Parathyroid adenoma (tissue), 2 donors: ENCODE results near the gene NELL2.

ENCODE experiments used
- H2AFZ ChIP-seq: fragments of 300-600 bp; sonication (generic); one replicate; pipeline ENCODE4 v1.7.0; 2017; ENCODE audit warnings: antibody characterized with exemption, mild to moderate bottlenecking
- H3K27ac ChIP-seq: fragments of 300-600 bp; sonication (generic); one replicate; pipeline ENCODE4 v1.7.0; 2017
- H3K27me3 ChIP-seq: fragments of 300-600 bp; sonication (generic); one replicate; pipeline ENCODE4 v1.7.0; 2017; ENCODE audit warnings: low read length; ENCODE audit not compliant: control insufficient read depth, insufficient read depth
- H3K36me3 ChIP-seq: fragments of 300-600 bp; sonication (generic); one replicate; pipeline ENCODE4 v1.7.0; 2017; ENCODE audit warnings: low read length; ENCODE audit not compliant: control insufficient read depth, insufficient read depth
- H3K4me1 ChIP-seq: fragments of 300-600 bp; sonication (generic); one replicate; pipeline ENCODE4 v1.7.0; 2017; ENCODE audit warnings: control low read depth
- H3K4me2 ChIP-seq: fragments of 300-600 bp; sonication (generic); one replicate; pipeline ENCODE4 v1.7.0; 2017; ENCODE audit warnings: low read length
- H3K4me3 ChIP-seq: fragments of 300-600 bp; sonication (generic); one replicate; pipeline ENCODE4 v1.7.0; 2017; ENCODE audit warnings: low read depth, low read length
- H3K79me2 ChIP-seq: fragments of 300-600 bp; sonication (generic); one replicate; pipeline ENCODE4 v1.7.0; 2017; ENCODE audit warnings: control low read depth
- H3K9ac ChIP-seq: fragments of 300-600 bp; sonication (generic); one replicate; pipeline ENCODE4 v1.7.0; 2017; ENCODE audit warnings: mild to moderate bottlenecking
- H3K9me3 ChIP-seq: fragments of 300-600 bp; sonication (generic); one replicate; pipeline ENCODE4 v1.7.0; 2017; ENCODE audit warnings: low read length; ENCODE audit not compliant: control insufficient read depth
- CTCF ChIP-seq: fragments of 300-600 bp; sonication (generic); IDR thresholded peaks from one replicate; pipeline ENCODE4 v1.7.0; 2017; ENCODE audit warnings: antibody characterized with exemption, mild to moderate bottlenecking
- donor health status: primary hyperparathyroidism.

Gene NELL2

DNA sequence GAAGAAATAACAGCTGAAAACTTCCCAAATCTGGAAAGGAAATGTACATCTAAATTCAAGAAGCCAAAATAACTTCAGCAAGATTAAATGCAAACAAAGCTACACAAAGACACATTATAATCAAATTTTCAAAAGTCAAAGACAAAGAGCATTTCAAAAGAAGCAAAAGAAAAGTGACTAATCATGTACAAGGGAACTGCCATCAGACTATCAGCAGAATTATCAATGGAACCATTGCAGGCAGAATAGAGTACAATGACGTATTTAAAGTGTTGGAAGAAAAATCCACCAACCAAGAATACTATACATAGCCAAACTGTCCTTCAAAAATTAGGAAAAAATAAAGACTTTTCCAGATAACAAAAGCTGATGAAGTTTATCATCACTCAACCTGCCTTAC is 147.5 kb downstream of the NELL2 start:
- no peak overlapping the region for H3K27ac ChIP-seq
- H3K9ac ChIP-seq = no peak overlapping the region
- no peak for TF ChIP-seq CTCF
- H3K79me2 ChIP-seq = no peaks in the 10 kb centered on the region
- no peak overlapping the region for H3K4me3 ChIP-seq
- no peaks in the 10 kb centered on the region for H3K4me1 ChIP-seq
- no peaks in the 10 kb centered on the region for H3K36me3 ChIP-seq
- no peak overlapping the region for H3K4me2 ChIP-seq
- H3K27me3 ChIP-seq = no peaks in the 10 kb centered on the region
- no peak overlapping the region for H2AFZ ChIP-seq
- peaks cover 6% of the 10 kb centered on the region for H3K9me3 ChIP-seq

GRCh38 chr12:44720265-44720664 is 155.8 kb downstream of the NELL2 start:
- Histone ChIP-seq H3K9me3 (no peaks in the 10 kb centered on the region), H3K9ac (no peak overlapping the region), H2AFZ (no peak overlapping the region), H3K4me1 (no peaks in the 10 kb centered on the region), H3K79me2 (no peaks in the 10 kb centered on the region), H3K27me3 (no peaks in the 10 kb centered on the region), H3K36me3 (no peaks in the 10 kb centered on the region), H3K27ac (no peak overlapping the region), H3K4me2 (no peak overlapping the region), H3K4me3 (no peak overlapping the region)
- TF ChIP-seq CTCF = no peak

DNA sequence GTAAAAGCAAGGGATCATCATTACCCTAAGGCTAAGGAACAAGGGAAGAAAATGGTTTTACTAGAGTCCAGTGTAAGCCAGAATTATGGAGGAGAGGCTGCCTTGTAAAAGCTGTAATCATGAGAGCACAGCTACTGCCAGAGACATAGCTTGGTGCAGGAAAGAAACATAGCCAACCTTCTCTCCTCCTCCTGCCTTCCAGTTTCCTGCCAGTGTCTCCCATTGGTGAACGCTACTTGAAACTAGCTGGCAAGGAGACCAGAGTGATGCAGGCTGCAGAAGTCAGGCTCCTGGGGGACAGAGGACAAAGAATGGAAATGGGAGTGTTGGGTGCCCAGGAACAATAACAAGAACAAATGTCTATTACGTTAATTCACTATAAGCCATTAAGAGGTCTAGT is 158.5 kb downstream of the NELL2 start:
- no peak overlapping the region for H3K27ac ChIP-seq
- H3K4me1 ChIP-seq = no peaks in the 10 kb centered on the region
- H3K9me3 ChIP-seq = no peaks in the 10 kb centered on the region
- H3K4me3 ChIP-seq = no peak overlapping the region
- no peaks in the 10 kb centered on the region for H3K36me3 ChIP-seq
- H3K4me2 ChIP-seq = no peak overlapping the region
- no peaks in the 10 kb centered on the region for H3K27me3 ChIP-seq
- H3K9ac ChIP-seq = no peak overlapping the region
- TF ChIP-seq CTCF = no peak
- H2AFZ ChIP-seq = no peak overlapping the region
- no peaks in the 10 kb centered on the region for H3K79me2 ChIP-seq

DNA sequence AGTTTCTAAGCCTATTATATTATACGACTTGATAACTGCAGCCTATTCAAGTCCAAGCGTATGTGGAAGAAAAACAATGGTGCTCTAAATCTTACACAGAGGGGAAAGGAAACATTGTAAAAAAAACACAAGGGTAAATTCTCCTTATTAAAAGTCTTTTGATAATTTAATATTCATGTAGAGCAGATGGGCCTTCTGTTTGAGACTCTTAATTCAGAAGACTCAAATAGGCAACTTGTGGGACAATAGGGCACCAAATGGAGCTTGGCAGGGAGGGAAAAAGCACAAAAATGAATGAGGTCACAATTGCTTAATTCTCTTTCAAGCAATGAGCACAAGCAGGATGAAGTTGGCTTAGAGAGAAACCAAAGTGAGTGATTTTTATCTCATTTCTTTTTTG is 159.4 kb downstream of the NELL2 start:
- Histone ChIP-seq H2AFZ (no peak overlapping the region), H3K27ac (no peak overlapping the region), H3K9ac (no peak overlapping the region), H3K4me3 (no peak overlapping the region), H3K27me3 (no peaks in the 10 kb centered on the region), H3K4me1 (no peaks in the 10 kb centered on the region), H3K79me2 (no peaks in the 10 kb centered on the region), H3K9me3 (no peaks in the 10 kb centered on the region), H3K4me2 (no peak overlapping the region), H3K36me3 (no peaks in the 10 kb centered on the region)
- TF ChIP-seq CTCF = no peak

GRCh38 chr12:44711736-44712135 is 164.4 kb downstream of the NELL2 start:
- no peaks in the 10 kb centered on the region for H3K9me3 ChIP-seq
- no peaks in the 10 kb centered on the region for H3K79me2 ChIP-seq
- no peak overlapping the region for H2AFZ ChIP-seq
- no peaks in the 10 kb centered on the region for H3K36me3 ChIP-seq
- no peak overlapping the region for H3K4me3 ChIP-seq
- H3K4me1 ChIP-seq = no peaks in the 10 kb centered on the region
- no peak overlapping the region for H3K9ac ChIP-seq
- H3K27ac ChIP-seq = no peak overlapping the region
- H3K27me3 ChIP-seq = no peaks in the 10 kb centered on the region
- TF ChIP-seq CTCF = no peak
- H3K4me2 ChIP-seq = no peak overlapping the region
